GM12878 (cell line): ENCODE measurements around the gene TOPORS. TPM values are rescaled to one million over a fixed set of nuclear protein-coding genes. Genes with fewer than 3 reads are reported as not detected.

Experiments
- BMI1 ChIP-seq: fragments of 450-650 bp; IDR thresholded peaks from 2 replicates; pipeline ENCODE4 v1.6.1; 2016; ENCODE audit warnings: mild to moderate bottlenecking, moderate library complexity, borderline replicate concordance
- CBX3 ChIP-seq: fragments of 200-600 bp; sonication (generic); IDR thresholded peaks from 2 replicates; pipeline ENCODE4 v1.6.1; 2016; ENCODE audit warnings: low read depth, borderline replicate concordance
- CHD2 ChIP-seq: IDR thresholded peaks from 2 replicates; pipeline ENCODE4 v1.6.1; 2011; ENCODE audit warnings: low read depth, low read length, improper control_type of control experiment, borderline replicate concordance
- EGR1 ChIP-seq, 2 experiments: IDR thresholded peaks; 1 replicate in 1 of 2; 2 replicates in 1 of 2; pipeline ENCODE4 v1.6.1; 2011 to 2012; ENCODE audit warnings: low read depth in 2 of 2, low read length in 2 of 2, borderline replicate concordance in 1 of 2, mild to moderate bottlenecking in 1 of 2, moderate library complexity in 1 of 2
- ETV6 ChIP-seq, 2 experiments: fragments of 450-650 bp in 1 of 2; IDR thresholded peaks in 1 of 2; conservative IDR thresholded peaks in 1 of 2; 2 replicates each; pipeline ENCODE4 v1.6.1; 2014; ENCODE audit warnings: antibody characterized with exemption in 1 of 2, borderline replicate concordance in 1 of 2, low read depth in 1 of 2, mild to moderate bottlenecking in 1 of 2, moderate library complexity in 1 of 2
- FOXM1 ChIP-seq: IDR thresholded peaks from 2 replicates; pipeline ENCODE4 v1.6.1; 2012; ENCODE audit warnings: low read depth, mild to moderate bottlenecking, inconsistent platforms, low read length, moderate library complexity
- HDAC6 ChIP-seq: fragments of 200-600 bp; sonication (generic); IDR thresholded peaks from one replicate; pipeline ENCODE4 v1.8.0; 2017; ENCODE audit warnings: antibody characterized with exemption; ENCODE audit not compliant: unreplicated experiment
- JUNB ChIP-seq: IDR thresholded peaks from 2 replicates; pipeline ENCODE4 v1.6.1; 2016; ENCODE audit warnings: antibody characterized with exemption, mild to moderate bottlenecking
- KLF5 ChIP-seq: fragments of 450-650 bp; IDR thresholded peaks from 2 replicates; pipeline ENCODE4 v1.6.1; 2014; ENCODE audit warnings: mild to moderate bottlenecking; ENCODE audit not compliant: partially characterized antibody
- MXI1 ChIP-seq: fragments of 150-350 bp; IDR thresholded peaks from 2 replicates; pipeline ENCODE4 v1.6.1; 2011; ENCODE audit warnings: low read depth, mild to moderate bottlenecking, inconsistent platforms, low read length, improper control_type of control experiment
- NFYB ChIP-seq: IDR thresholded peaks from 2 replicates; pipeline ENCODE4 v1.6.1; 2011; ENCODE audit warnings: low read depth, mild to moderate bottlenecking, low read length, improper control_type of control experiment, moderate library complexity; ENCODE audit not compliant: insufficient read depth
- NR2C2 ChIP-seq: IDR thresholded peaks from 2 replicates; pipeline ENCODE4 v1.6.1; 2011; ENCODE audit warnings: borderline replicate concordance, low read depth; ENCODE audit not compliant: control insufficient read depth, insufficient read length
- POLR2AphosphoS2 ChIP-seq: IDR thresholded peaks from 2 replicates; pipeline ENCODE4 v1.6.1; 2011; ENCODE audit warnings: low read depth, mild to moderate bottlenecking, low read length, improper control_type of control experiment, moderate library complexity
- RUNX3 ChIP-seq: IDR thresholded peaks from 2 replicates; pipeline ENCODE4 v1.6.1; 2012; ENCODE audit warnings: low read length, inconsistent platforms
- SIX5 ChIP-seq: IDR thresholded peaks from 2 replicates; pipeline ENCODE4 v1.6.1; 2011; ENCODE audit warnings: mild to moderate bottlenecking, low read depth, low read length, moderate library complexity; ENCODE audit not compliant: severe bottlenecking
- SMC3 ChIP-seq: IDR thresholded peaks from 2 replicates; pipeline ENCODE4 v1.6.1; 2011; ENCODE audit warnings: low read length, improper control_type of control experiment, borderline replicate concordance
- SUZ12 ChIP-seq: fragments of 200-600 bp; sonication (generic); IDR thresholded peaks from one replicate; pipeline ENCODE4 v1.6.1; 2018; ENCODE audit warnings: antibody characterized with exemption, mild to moderate bottlenecking; ENCODE audit not compliant: unreplicated experiment
- YY1 ChIP-seq: IDR thresholded peaks from 2 replicates; pipeline ENCODE4 v1.6.1; 2011; ENCODE audit warnings: low read depth, mild to moderate bottlenecking, low read length
- ZNF217 ChIP-seq: fragments of 450-650 bp; IDR thresholded peaks from 2 replicates; pipeline ENCODE4 v1.6.1; 2017; ENCODE audit warnings: antibody characterized with exemption, mild to moderate bottlenecking
- polyA plus RNA-seq, 11 experiments: library from polyadenylated mRNA; depleted of rRNA in 4 of 11; unstranded in 6 of 11; stranded (reverse) in 5 of 11; fragments of >200 nt; fragmentation: Nextera tagmentation in 4 of 11; fragmentation: Illumina TruSeq in 1 of 11; extraction: Ambion mirVana in 4 of 11; extraction: Trizol in 1 of 11; gene quantifications; 1 replicate in 1 of 11; 2 replicates in 10 of 11; pipeline versions ENCODE4 v1.2.1 to v1.2.3, GENCODE V29; 2011 to 2016; ENCODE audit warnings: inconsistent platforms in 2 of 11, missing spikeins in 2 of 11, low read depth in 1 of 11
- total RNA-seq, 4 experiments: library from RNA; depleted of rRNA in 3 of 4; stranded (reverse); fragments of >200 nt in 3 of 4; fragmentation: Illumina TruSeq in 1 of 4; extraction: Trizol in 1 of 4; gene quantifications; 2 replicates each; pipeline versions ENCODE4 v1.2.1 to v1.2.3, GENCODE V29; 2013 to 2021
- TF ChIP-seq, protein P1 (sequence below): fragments of 450-650 bp; IDR thresholded peaks from 2 replicates; pipeline ENCODE4 v1.6.1; 2016; ENCODE audit warnings: mild to moderate bottlenecking
- TF ChIP-seq, protein P2 (sequence below): fragments of 450-650 bp; formaldehyde crosslinking; IDR thresholded peaks from 2 replicates; pipeline ENCODE4 v1.5.0; 2022; ENCODE audit warnings: mild to moderate bottlenecking, missing genetic modification characterization
- TF ChIP-seq, protein P3 (sequence below): fragments of 450-650 bp; formaldehyde crosslinking; IDR thresholded peaks from 2 replicates; pipeline ENCODE4 v1.4.0; 2022; ENCODE audit warnings: mild to moderate bottlenecking, moderate library complexity

The TOPORS gene
- total and polyA plus RNA-seq, 10 of the 15 experiments (the other 5 are each of a cell fraction or from before 2014, with no cell fraction given), result 6.0 to 27.8 (median 14.3) TPM

DNA sequence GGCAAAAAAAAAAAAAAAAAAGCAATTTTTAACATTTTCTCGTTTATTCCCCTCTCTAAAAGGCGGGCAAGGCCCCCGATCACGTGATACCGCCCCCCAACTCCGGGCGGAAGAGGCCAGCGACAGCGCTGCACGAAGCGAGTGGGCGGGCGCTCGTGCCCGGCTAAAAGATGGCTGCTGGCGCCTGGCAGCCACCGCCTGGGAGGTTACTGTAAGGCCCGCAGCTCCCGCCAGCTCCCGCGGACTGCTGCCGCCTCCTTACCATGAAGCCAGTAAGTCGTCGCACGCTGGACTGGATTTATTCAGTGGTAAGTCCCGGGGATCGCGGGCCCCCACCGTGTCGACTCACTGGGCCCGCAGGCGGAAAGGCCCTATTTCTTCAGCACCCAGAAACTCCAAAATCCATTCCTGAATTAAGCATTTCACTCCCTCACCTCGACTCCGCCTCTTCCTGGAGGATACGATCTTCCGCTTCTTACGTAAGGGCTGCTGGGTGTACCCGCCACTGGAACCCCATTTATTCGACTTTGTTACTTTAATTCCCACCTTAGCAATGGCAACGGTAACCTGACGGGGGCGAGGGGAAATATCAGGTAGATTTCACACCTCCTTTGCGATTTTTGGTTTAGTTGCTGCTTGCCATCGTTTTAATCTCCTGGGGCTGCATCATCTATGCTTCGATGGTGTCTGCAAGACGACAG is at the start of gene TOPORS, which contains the start of gene SMIM27 (continued):
- TF ChIP-seq SMC3 (no peak), CBX3 (no peak), EGR1 (IDR thresholded peaks at IDR 0.05; ENCODE audit: borderline replicate concordance in 1 of 2, low read depth in 2 of 2, low read length in 2 of 2) (peak; percentile 77 to 100), ZNF217 (no peak), YY1 (peak; percentile 100), BMI1 (no peak), SIX5 (peak; percentile 77), HDAC6 (no peak), NR2C2 (no peak), FOXM1 (peak; percentile 77), CHD2 (peak; percentile 25; the same call in 1 of the 2 replicates), SUZ12 (no peak), MXI1 (no peak; the same call in none of the 2 replicates), JUNB (no peak), POLR2AphosphoS2 (peak; percentile 74; the same call in 1 of the 2 replicates), ETV6 (conservative IDR thresholded peaks at IDR 0.05 in 1 of 2, IDR thresholded peaks at IDR 0.05 in 1 of 2; ENCODE audit: borderline replicate concordance in 1 of 2, low read depth in 1 of 2) (0 out of 4 replicates have a peak, but pooled peaks of 1 of the 2 experiments have one; percentile 38), RUNX3 (no peak; the same call in 1 of the 2 replicates), KLF5 (peak; percentile 57), NFYB (no peak)
- TF ChIP-seq, protein P1, sequence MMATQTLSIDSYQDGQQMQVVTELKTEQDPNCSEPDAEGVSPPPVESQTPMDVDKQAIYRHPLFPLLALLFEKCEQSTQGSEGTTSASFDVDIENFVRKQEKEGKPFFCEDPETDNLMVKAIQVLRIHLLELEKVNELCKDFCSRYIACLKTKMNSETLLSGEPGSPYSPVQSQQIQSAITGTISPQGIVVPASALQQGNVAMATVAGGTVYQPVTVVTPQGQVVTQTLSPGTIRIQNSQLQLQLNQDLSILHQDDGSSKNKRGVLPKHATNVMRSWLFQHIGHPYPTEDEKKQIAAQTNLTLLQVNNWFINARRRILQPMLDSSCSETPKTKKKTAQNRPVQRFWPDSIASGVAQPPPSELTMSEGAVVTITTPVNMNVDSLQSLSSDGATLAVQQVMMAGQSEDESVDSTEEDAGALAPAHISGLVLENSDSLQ, result no peak
- TF ChIP-seq, protein P2, sequence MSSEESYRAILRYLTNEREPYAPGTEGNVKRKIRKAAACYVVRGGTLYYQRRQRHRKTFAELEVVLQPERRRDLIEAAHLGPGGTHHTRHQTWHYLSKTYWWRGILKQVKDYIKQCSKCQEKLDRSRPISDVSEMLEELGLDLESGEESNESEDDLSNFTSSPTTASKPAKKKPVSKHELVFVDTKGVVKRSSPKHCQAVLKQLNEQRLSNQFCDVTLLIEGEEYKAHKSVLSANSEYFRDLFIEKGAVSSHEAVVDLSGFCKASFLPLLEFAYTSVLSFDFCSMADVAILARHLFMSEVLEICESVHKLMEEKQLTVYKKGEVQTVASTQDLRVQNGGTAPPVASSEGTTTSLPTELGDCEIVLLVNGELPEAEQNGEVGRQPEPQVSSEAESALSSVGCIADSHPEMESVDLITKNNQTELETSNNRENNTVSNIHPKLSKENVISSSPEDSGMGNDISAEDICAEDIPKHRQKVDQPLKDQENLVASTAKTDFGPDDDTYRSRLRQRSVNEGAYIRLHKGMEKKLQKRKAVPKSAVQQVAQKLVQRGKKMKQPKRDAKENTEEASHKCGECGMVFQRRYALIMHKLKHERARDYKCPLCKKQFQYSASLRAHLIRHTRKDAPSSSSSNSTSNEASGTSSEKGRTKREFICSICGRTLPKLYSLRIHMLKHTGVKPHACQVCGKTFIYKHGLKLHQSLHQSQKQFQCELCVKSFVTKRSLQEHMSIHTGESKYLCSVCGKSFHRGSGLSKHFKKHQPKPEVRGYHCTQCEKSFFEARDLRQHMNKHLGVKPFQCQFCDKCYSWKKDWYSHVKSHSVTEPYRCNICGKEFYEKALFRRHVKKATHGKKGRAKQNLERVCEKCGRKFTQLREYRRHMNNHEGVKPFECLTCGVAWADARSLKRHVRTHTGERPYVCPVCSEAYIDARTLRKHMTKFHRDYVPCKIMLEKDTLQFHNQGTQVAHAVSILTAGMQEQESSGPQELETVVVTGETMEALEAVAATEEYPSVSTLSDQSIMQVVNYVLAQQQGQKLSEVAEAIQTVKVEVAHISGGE (CRISPR knock-in tag), result 0 out of 2 replicates have a peak, but pooled peaks have one; percentile 24
- TF ChIP-seq, protein P3, sequence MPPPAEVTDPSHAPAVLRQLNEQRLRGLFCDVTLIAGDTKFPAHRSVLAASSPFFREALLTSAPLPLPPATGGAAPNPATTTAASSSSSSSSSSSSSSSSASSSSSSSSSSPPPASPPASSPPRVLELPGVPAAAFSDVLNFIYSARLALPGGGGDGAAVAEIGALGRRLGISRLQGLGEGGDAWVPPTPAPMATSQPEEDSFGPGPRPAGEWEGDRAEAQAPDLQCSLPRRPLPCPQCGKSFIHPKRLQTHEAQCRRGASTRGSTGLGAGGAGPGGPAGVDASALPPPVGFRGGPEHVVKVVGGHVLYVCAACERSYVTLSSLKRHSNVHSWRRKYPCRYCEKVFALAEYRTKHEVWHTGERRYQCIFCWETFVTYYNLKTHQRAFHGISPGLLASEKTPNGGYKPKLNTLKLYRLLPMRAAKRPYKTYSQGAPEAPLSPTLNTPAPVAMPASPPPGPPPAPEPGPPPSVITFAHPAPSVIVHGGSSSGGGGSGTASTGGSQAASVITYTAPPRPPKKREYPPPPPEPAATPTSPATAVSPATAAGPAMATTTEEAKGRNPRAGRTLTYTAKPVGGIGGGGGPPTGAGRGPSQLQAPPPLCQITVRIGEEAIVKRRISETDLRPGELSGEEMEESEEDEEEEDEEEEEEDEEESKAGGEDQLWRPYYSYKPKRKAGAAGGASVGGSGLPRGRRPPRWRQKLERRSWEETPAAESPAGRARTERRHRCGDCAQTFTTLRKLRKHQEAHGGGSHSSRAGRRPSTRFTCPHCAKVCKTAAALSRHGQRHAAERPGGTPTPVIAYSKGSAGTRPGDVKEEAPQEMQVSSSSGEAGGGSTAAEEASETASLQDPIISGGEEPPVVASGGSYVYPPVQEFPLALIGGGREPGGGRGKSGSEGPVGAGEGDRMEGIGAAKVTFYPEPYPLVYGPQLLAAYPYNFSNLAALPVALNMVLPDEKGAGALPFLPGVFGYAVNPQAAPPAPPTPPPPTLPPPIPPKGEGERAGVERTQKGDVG (CRISPR knock-in tag), result peak; percentile 68; the same call in 1 of the 2 replicates
